ENCODE measurements around the gene LOXL1. TPM values are rescaled to one million over a fixed set of nuclear protein-coding genes. Genes with fewer than 3 reads are reported as not detected.

Gene LOXL1
- total and polyA plus RNA-seq, 5 experiments from 2014 or later: 0.80 to 2.0 (median 1.3) TPM

DNA sequence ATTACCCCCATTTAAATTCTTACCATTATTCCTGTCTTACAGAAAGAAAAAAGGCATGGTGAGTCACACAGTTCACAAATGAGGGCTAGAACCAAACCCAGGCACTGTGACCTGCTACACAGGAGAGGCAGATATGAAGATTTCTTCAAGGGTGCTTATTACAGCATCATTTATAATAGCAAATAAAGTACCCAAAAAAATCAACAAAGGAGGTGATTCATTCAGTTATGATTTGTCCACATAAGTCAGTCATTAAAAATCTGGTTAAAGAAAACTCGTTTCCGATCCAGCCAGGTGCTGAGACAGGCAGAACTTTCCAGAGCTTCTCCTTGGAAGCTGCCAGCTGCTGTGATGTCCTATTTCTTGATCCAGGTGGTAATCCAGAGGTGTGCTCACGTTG is 7.5 kb upstream of the LOXL1 start:
- H3K27me3 Mint-ChIP-seq: no peaks in the 10 kb centered on the region
- H3K27ac Mint-ChIP-seq: no peak overlapping the region
- POLR2A ChIA-PET: no interaction called here
- H3K4me3 Mint-ChIP-seq: no peak overlapping the region
- ATAC-seq (no peak), DNase-seq (peak in 1 of 10 donors; percentile 24)
- H3K4me1 Mint-ChIP-seq: peaks cover 10 to 29% (median 27%) of the 10 kb centered on the region in 4 donors
- H3K36me3 Mint-ChIP-seq: peaks cover 17 to 46% (median 44%) of the 10 kb centered on the region in 3 donors
- H3K9me3 Mint-ChIP-seq: peaks cover 0 to 28% (median 14%) of the 10 kb centered on the region in 9 donors

- no peak for DNase-seq
- H3K4me3 Mint-ChIP-seq: no peak overlapping the region
- H3K36me3 Mint-ChIP-seq: peaks cover 17 to 46% (median 44%) of the 10 kb centered on the region in 3 donors
- H3K4me1 Mint-ChIP-seq: peaks cover 15 to 34% (median 29%) of the 10 kb centered on the region in 4 donors
- H3K27ac Mint-ChIP-seq: no peak overlapping the region
- no peak for ATAC-seq
- no peaks in the 10 kb centered on the region for H3K27me3 Mint-ChIP-seq
- POLR2A ChIA-PET: no interaction called here
- H3K9me3 Mint-ChIP-seq: peaks cover 0 to 28% (median 14%) of the 10 kb centered on the region in 9 donors
Observed at GRCh38 chr15:73919706-73920105, 6.6 kb upstream of the LOXL1 start.

- peak overlapping the region in 3 of 10 donors; percentile 9 to 16 (median 15) for H3K27ac Mint-ChIP-seq
- POLR2A ChIA-PET: no interaction called here
- H3K27me3 Mint-ChIP-seq: peaks cover 0 to 2% (median 0%) of the 10 kb centered on the region in 5 donors
- peaks cover 0 to 26% (median 14%) of the 10 kb centered on the region in 9 donors for H3K9me3 Mint-ChIP-seq
- peaks cover 17 to 39% (median 33%) of the 10 kb centered on the region in 3 donors for H3K36me3 Mint-ChIP-seq
- peak overlapping the region in 1 of 10 donors; percentile 17 for H3K4me3 Mint-ChIP-seq
- H3K4me1 Mint-ChIP-seq: peaks cover 20 to 45% (median 40%) of the 10 kb centered on the region in 4 donors
- ATAC-seq: no peak
- DNase-seq: no peak
Observed at GRCh38 chr15:73921254-73921925, 4.9 kb upstream of the LOXL1 start.

- peaks cover 0 to 2% (median 0%) of the 10 kb centered on the region in 5 donors for H3K27me3 Mint-ChIP-seq
- H3K36me3 Mint-ChIP-seq: peaks cover 17 to 30% (median 24%) of the 10 kb centered on the region in 3 donors
- peaks cover 20 to 45% (median 40%) of the 10 kb centered on the region in 4 donors for H3K4me1 Mint-ChIP-seq
- POLR2A ChIA-PET: no interaction called here
- H3K27ac Mint-ChIP-seq: peak overlapping the region in 5 of 10 donors; percentile 3 to 83 (median 48)
- no peak overlapping the region for H3K4me3 Mint-ChIP-seq
- peaks cover 0 to 22% (median 11%) of the 10 kb centered on the region in 9 donors for H3K9me3 Mint-ChIP-seq
- ATAC-seq (no peak), DNase-seq (no peak)
Observed at GRCh38 chr15:73922186-73923151, 3.8 kb upstream of the LOXL1 start.

GRCh38 chr15:73923156-73923487 is 3.1 kb upstream of the LOXL1 start:
- ATAC-seq (no peak), DNase-seq (peak in 1 of 10 donors; percentile 13)
- Mint-ChIP-seq H3K27me3 (peaks cover 0 to 2% (median 0%) of the 10 kb centered on the region in 5 donors), H3K4me1 (peaks cover 24 to 47% (median 44%) of the 10 kb centered on the region in 4 donors), H3K36me3 (peaks cover 10 to 23% (median 18%) of the 10 kb centered on the region in 3 donors), H3K4me3 (no peak overlapping the region), H3K9me3 (peaks cover 0 to 15% (median 7%) of the 10 kb centered on the region in 9 donors), H3K27ac (peak overlapping the region in 3 of 10 donors; percentile 64 to 83 (median 66))
- POLR2A ChIA-PET: no interaction called here

- Mint-ChIP-seq H3K36me3 (peaks cover 5 to 18% (median 13%) of the 10 kb centered on the region in 3 donors), H3K4me3 (peak overlapping the region in 5 of 10 donors; percentile 27 to 71 (median 48)), H3K4me1 (peaks cover 26 to 50% (median 47%) of the 10 kb centered on the region in 4 donors), H3K27me3 (peaks cover 0 to 2% (median 0%) of the 10 kb centered on the region in 5 donors), H3K27ac (peak overlapping the region in 8 of 10 donors; percentile 51 to 83 (median 77)), H3K9me3 (peaks cover 0 to 10% (median 4%) of the 10 kb centered on the region in 9 donors)
- ATAC-seq: no peak
- POLR2A ChIA-PET: no interaction called here
- DNase-seq: peak in 1 of 10 donors; percentile 62
Observed at GRCh38 chr15:73923488-73924164, 2.6 kb upstream of the LOXL1 start.

GRCh38 chr15:73924171-73924921 is 1.9 kb upstream of the LOXL1 start:
- H3K4me1 Mint-ChIP-seq: peaks cover 28 to 56% (median 55%) of the 10 kb centered on the region in 4 donors
- H3K9me3 Mint-ChIP-seq: peaks cover 0 to 4% (median 0%) of the 10 kb centered on the region in 9 donors
- H3K27ac Mint-ChIP-seq: peak overlapping the region in 9 of 10 donors; percentile 51 to 83 (median 80)
- POLR2A ChIA-PET: no interaction called here
- ATAC-seq: no peak
- DNase-seq: peak in 1 of 10 donors; percentile 48
- H3K27me3 Mint-ChIP-seq: peaks cover 0 to 2% (median 0%) of the 10 kb centered on the region in 5 donors
- peak overlapping the region in 7 of 10 donors; percentile 16 to 71 (median 41) for H3K4me3 Mint-ChIP-seq
- peaks cover 0 to 12% (median 6%) of the 10 kb centered on the region in 3 donors for H3K36me3 Mint-ChIP-seq

GRCh38 chr15:73925848-73926218 is 429 bp upstream of the LOXL1 start:
- DNase-seq: peak in 1 of 10 donors; percentile 57
- Mint-ChIP-seq H3K27ac (peak overlapping the region in 8 of 10 donors; percentile 61 to 91 (median 78)), H3K4me1 (peaks cover 28 to 57% (median 52%) of the 10 kb centered on the region in 4 donors), H3K4me3 (peak overlapping the region; percentile 63 to 84 (median 79)), H3K36me3 (no peaks in the 10 kb centered on the region), H3K27me3 (peaks cover 0 to 2% (median 0%) of the 10 kb centered on the region in 5 donors), H3K9me3 (no peaks in the 10 kb centered on the region)
- ATAC-seq: no peak
- POLR2A ChIA-PET: interaction anchor here (0.6 kb wide), 1 partner anchor 18 kb away, joined by 3 read pairs; no protein-coding TSS in a partner anchor

GRCh38 chr15:73927003-73927475 is 777 bp downstream of the LOXL1 start:
- Mint-ChIP-seq H3K9me3 (no peaks in the 10 kb centered on the region), H3K36me3 (no peaks in the 10 kb centered on the region), H3K27me3 (peaks cover 0 to 2% (median 0%) of the 10 kb centered on the region in 5 donors), H3K27ac (peak overlapping the region in 1 of 10 donors; percentile 70), H3K4me3 (peak overlapping the region; percentile 19 to 79 (median 58)), H3K4me1 (peaks cover 28 to 50% (median 45%) of the 10 kb centered on the region in 4 donors)
- DNase-seq: peak in 4 of 10 donors; percentile 20 to 70 (median 24)
- peak; percentile 23 to 29 for ATAC-seq
- POLR2A ChIA-PET: interaction anchor here (0.7 to 1.1 kb wide), 3 partner anchors 21 to 223 kb away, joined by 3 to 4 read pairs (median 3); no protein-coding TSS in a partner anchor

DNA sequence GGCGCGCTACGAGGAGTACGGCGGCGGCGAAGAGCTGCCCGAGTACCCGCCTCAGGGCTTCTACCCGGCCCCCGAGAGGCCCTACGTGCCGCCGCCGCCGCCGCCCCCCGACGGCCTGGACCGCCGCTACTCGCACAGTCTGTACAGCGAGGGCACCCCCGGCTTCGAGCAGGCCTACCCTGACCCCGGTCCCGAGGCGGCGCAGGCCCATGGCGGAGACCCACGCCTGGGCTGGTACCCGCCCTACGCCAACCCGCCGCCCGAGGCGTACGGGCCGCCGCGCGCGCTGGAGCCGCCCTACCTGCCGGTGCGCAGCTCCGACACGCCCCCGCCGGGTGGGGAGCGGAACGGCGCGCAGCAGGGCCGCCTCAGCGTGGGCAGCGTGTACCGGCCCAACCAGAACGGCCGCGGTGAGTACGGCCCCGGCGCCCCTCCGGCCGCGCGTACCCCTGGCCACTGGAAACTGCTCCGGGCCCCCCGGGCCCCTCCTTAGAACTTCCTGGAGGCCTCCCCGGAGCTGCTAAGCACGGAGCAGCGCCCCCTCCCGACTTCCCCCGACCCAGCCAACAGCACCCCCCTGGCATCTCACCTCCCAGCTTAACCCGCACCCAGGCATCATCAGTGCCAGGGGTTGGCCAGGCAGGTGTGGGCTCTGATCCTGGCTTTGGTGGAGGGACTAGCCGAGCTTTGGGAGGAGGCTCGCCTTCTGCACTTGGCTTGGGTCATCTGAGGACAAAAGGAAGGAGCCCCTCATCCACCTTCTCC is 1.4 kb downstream of the LOXL1 start:
- POLR2A ChIA-PET: interaction anchor here (0.6 to 1.1 kb wide), 5 partner anchors 21 to 1301 kb away, joined by 3 to 5 read pairs (median 3); no protein-coding TSS in a partner anchor
- ATAC-seq (peak; percentile 88 to 90), DNase-seq (peak; percentile 62 to 88 (median 78))
- Mint-ChIP-seq H3K4me1 (peaks cover 28 to 50% (median 43%) of the 10 kb centered on the region in 4 donors), H3K27me3 (peaks cover 0 to 2% (median 0%) of the 10 kb centered on the region in 5 donors), H3K36me3 (no peaks in the 10 kb centered on the region), H3K4me3 (peak overlapping the region; percentile 65 to 87 (median 78)), H3K9me3 (no peaks in the 10 kb centered on the region), H3K27ac (peak overlapping the region; percentile 47 to 86 (median 72))
